Activated CD8-positive, alpha-beta T cell treated with anti-CD3 and anti-CD28 coated beads for 36 hours (primary cell): Measurements from ENCODE around the gene LRWD1. TPM values are rescaled to one million over a fixed set of nuclear protein-coding genes. Genes with fewer than 3 reads are reported as not detected.

Experiments used
- microRNA-seq: library from miRNA; unstranded; fragments of <30 nt; microRNA quantifications from one replicate; pipeline ENCODE4 v1.2.0, GENCODE V29; 2022; ENCODE audit warnings: borderline microRNAs expressed, borderline replicate concordance
- total RNA-seq, 2 experiments: library from RNA; stranded (reverse); gene quantifications; one replicate each; pipeline ENCODE4 v1.2.3, GENCODE V29; 2021

Gene LRWD1
- total RNA-seq, 2 experiments from 2014 or later: 12.3 to 12.7 TPM

Small RNAs within 50 kb of the gene (microRNA-seq; reads per million reads assigned to microRNA genes)
- 2.1 reads per million for gene MIR4467
- gene MIR5090: 8.2 reads per million, percentile 28 among the genes with 10 or more reads in this experiment

Other genes with a start within 250 kb of the LRWD1 start
- gene SH2B2, start 178.1 kb upstream of the LRWD1 start, total RNA-seq: 1 to 10 TPM; 5.0 to 7.1 TPM
- gene SPDYE6, start 108.5 kb upstream of the LRWD1 start, total RNA-seq: not detected
- 10 to 100 TPM; 29.8 to 33.6 TPM for gene PRKRIP1, start 68.6 kb upstream of the LRWD1 start, total RNA-seq
- gene ORAI2, start 31.4 kb upstream of the LRWD1 start, total RNA-seq: 10 to 100 TPM; 29.4 to 35.8 TPM
- 1 to 10 TPM; 6.0 to 6.9 TPM for gene ALKBH4, start 121 bp upstream of the LRWD1 start, total RNA-seq
- gene POLR2J, start 13.9 kb downstream of the LRWD1 start, total RNA-seq: 10 to 100 TPM; 49.1 to 54.7 TPM
- 10 to 100 TPM; 26.0 to 31.3 TPM for gene RASA4B, start 52.8 kb downstream of the LRWD1 start, total RNA-seq
- gene UPK3BL2, start 78.7 kb downstream of the LRWD1 start, total RNA-seq: 10 to 100 TPM; 21.4 to 22.3 TPM
- gene SPDYE2, start 86.2 kb downstream of the LRWD1 start, total RNA-seq: not detected
- 10 to 100 TPM; 38.0 to 40.5 TPM for gene POLR2J3, start 107.6 kb downstream of the LRWD1 start, total RNA-seq
- gene RASA4, start 151.8 kb downstream of the LRWD1 start, total RNA-seq: 10 to 100 TPM; 92.6 to 95.1 TPM
- gene UPK3BL1, start 177.8 kb downstream of the LRWD1 start, total RNA-seq: 10 to 100 TPM; 23.8 to 27.8 TPM
- not detected for gene SPDYE2B, start 185.3 kb downstream of the LRWD1 start, total RNA-seq
- 10 to 100 TPM; 13.2 to 13.8 TPM for gene POLR2J2, start 206.7 kb downstream of the LRWD1 start, total RNA-seq